Right lobe of liver (tissue), 4 donors: Measurements from ENCODE around the gene BNIP3.

Experiments used
- CTCF ChIP-seq, 4 donors: fragments of 200-600 bp in 3 of 4; fragments of 450-650 bp in 1 of 4; IDR thresholded peaks; one replicate each; pipeline versions ENCODE4 v1.5.1 to v1.8.0; 2016 to 2022; ENCODE audit warnings: antibody characterized with exemption in 4 of 4, mild to moderate bottlenecking in 2 of 4
- POLR2A ChIP-seq: fragments of 450-650 bp; IDR thresholded peaks from one replicate; pipeline ENCODE4 v1.6.1; 2017; ENCODE audit warnings: antibody characterized with exemption, mild to moderate bottlenecking
- donor health status: DM: no; HTN: no; CAD: no.
- donor health status: DM: no; HTN: no; CAD: no.
- donor health status: DM: no; HTN: yes; CAD: no.

- TF ChIP-seq CTCF (IDR thresholded peaks at IDR 0.05) (no peak), POLR2A (no peak)
Observed at GRCh38 chr10:131974034-131974817, 7.5 kb downstream of the BNIP3 start.
